ENCODE data around the gene FLNC. TPM values are rescaled to one million over a fixed set of nuclear protein-coding genes. Genes with fewer than 3 reads are reported as not detected.

Gene FLNC
- polyA plus RNA-seq, 3 donors, result 0.01 TPM; not detected in 2

DNA sequence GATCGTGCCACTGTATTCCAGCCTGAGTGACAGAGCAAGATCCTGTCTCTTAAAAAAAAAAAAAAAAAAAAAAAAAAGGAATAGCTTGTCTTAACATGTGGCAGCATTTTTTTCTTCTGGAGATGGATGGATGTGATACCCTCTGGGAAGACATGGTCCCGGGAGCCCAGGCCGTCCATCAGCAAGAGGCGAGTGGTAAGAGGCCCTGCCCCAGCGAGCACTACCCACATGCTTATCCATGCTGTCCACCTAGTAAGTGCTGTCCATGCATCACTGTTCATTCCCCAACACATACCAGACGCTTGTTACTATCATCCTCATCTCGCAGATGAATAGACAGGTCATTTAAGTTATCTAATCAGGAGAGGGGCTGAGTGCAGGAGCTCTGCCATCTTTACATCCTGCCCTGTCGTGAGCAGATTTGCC is 45.3 kb downstream of the FLNC start:
- no peak overlapping the region for H3K4me3 Mint-ChIP-seq
- Histone ChIP-seq H3K4me2 (replicated peaks; ENCODE audit: extremely low read depth, low read length, poor library complexity, severe bottlenecking) (no peak overlapping the region), H3K27me3 (ENCODE audit: control insufficient read depth in 2 of 2, insufficient read depth in 2 of 2, low read length in 2 of 2) (peaks cover 0 to 9% of the 10 kb centered on the region in 2 donors), H3K4me3 (replicated peaks in 1 of 3; ENCODE audit: low read depth in 2 of 3, low read length in 3 of 3) (no peak overlapping the region), H4K20me1 (ENCODE audit: insufficient read depth, low read length) (peaks cover 4% of the 10 kb centered on the region), H3K9ac (ENCODE audit: insufficient read depth, low read length, poor library complexity, severe bottlenecking) (no peak overlapping the region), H3K9me3 (replicated peaks in 1 of 2; ENCODE audit: control insufficient read depth in 1 of 2, insufficient read depth in 1 of 2, low read length in 2 of 2) (no peaks in the 10 kb centered on the region), H3K4me1 (ENCODE audit: control insufficient read depth in 1 of 2, insufficient read depth in 2 of 2, low read length in 2 of 2) (no peaks in the 10 kb centered on the region), H2AFZ (ENCODE audit: insufficient read depth, low read depth, low read length, poor library complexity, severe bottlenecking) (no peak overlapping the region), H3K27ac (ENCODE audit: low read depth in 1 of 2, low read length in 2 of 2) (no peak overlapping the region), H3K79me2 (ENCODE audit: insufficient read depth, low read length) (no peaks in the 10 kb centered on the region), H3K36me3 (replicated peaks in 1 of 2; ENCODE audit: control insufficient read depth in 1 of 2, insufficient read depth in 2 of 2, low read length in 2 of 2) (no peaks in the 10 kb centered on the region)
- DNase-seq, result no peak
- no peaks in the 10 kb centered on the region for H3K36me3 Mint-ChIP-seq
- H3K27ac Mint-ChIP-seq, result no peak overlapping the region
- 95% methylated on average over 6 of the region's 8 CpGs for WGBS (ENCODE audit: insufficient coverage)
- H3K27me3 Mint-ChIP-seq (ENCODE audit: low read depth in 3 of 3), result peaks cover 4 to 22% (median 12%) of the 10 kb centered on the region in 3 donors
- peaks cover 0 to 3% (median 0%) of the 10 kb centered on the region in 7 donors for H3K9me3 Mint-ChIP-seq
- intact Hi-C loops (cut with micrococcal nuclease), result loop anchor here in 1 of 2 donors (5.0 kb wide), 1 partner anchor 33 kb away; no protein-coding TSS in a partner anchor
- H3K4me1 Mint-ChIP-seq, result no peaks in the 10 kb centered on the region
- TF ChIP-seq, protein P1, sequence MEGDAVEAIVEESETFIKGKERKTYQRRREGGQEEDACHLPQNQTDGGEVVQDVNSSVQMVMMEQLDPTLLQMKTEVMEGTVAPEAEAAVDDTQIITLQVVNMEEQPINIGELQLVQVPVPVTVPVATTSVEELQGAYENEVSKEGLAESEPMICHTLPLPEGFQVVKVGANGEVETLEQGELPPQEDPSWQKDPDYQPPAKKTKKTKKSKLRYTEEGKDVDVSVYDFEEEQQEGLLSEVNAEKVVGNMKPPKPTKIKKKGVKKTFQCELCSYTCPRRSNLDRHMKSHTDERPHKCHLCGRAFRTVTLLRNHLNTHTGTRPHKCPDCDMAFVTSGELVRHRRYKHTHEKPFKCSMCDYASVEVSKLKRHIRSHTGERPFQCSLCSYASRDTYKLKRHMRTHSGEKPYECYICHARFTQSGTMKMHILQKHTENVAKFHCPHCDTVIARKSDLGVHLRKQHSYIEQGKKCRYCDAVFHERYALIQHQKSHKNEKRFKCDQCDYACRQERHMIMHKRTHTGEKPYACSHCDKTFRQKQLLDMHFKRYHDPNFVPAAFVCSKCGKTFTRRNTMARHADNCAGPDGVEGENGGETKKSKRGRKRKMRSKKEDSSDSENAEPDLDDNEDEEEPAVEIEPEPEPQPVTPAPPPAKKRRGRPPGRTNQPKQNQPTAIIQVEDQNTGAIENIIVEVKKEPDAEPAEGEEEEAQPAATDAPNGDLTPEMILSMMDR (IDR thresholded peaks at IDR 0.05), result no peak

DNA sequence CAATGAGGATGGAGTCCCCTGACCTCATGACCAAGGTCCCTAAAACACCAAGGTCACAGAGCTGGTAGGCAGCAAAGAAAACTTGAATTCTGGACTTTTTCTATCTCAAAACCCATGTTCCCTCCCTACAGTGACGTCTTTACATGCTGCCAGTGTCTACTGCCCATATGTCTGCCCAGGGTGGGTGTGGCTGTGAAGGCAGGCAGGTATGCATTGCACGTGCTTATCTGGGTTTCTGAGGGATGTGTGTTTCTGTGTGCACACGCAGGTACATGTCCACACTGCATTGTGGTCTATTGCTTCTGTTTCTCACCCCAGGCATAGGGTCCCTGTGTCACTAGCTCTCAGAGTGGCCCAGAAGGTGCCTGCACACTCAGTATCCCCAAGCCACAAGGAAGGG is 45.9 kb downstream of the FLNC start:
- H3K9me3 ChIP-seq (replicated peaks in 1 of 2; ENCODE audit: control insufficient read depth in 1 of 2, insufficient read depth in 1 of 2, low read length in 2 of 2), result no peaks in the 10 kb centered on the region
- no peak for DNase-seq
- H2AFZ ChIP-seq (ENCODE audit: insufficient read depth, low read depth, low read length, poor library complexity, severe bottlenecking), result no peak overlapping the region
- H3K27me3 ChIP-seq (ENCODE audit: control insufficient read depth in 2 of 2, insufficient read depth in 2 of 2, low read length in 2 of 2), result peaks cover 0 to 3% of the 10 kb centered on the region in 2 donors
- H3K36me3 Mint-ChIP-seq, result no peaks in the 10 kb centered on the region
- no peaks in the 10 kb centered on the region for H4K20me1 ChIP-seq (ENCODE audit: insufficient read depth, low read length)
- H3K4me2 ChIP-seq (replicated peaks; ENCODE audit: extremely low read depth, low read length, poor library complexity, severe bottlenecking), result no peak overlapping the region
- no peak overlapping the region for H3K9ac ChIP-seq (ENCODE audit: insufficient read depth, low read length, poor library complexity, severe bottlenecking)
- no peaks in the 10 kb centered on the region for H3K4me1 Mint-ChIP-seq
- TF ChIP-seq, protein P1 (IDR thresholded peaks at IDR 0.05), result no peak
- WGBS (ENCODE audit: insufficient coverage), result 94% methylated on average over 2 of the region's 3 CpGs
- H3K27me3 Mint-ChIP-seq (ENCODE audit: low read depth in 3 of 3), result peaks cover 1 to 17% (median 6%) of the 10 kb centered on the region in 3 donors
- no peaks in the 10 kb centered on the region for H3K4me1 ChIP-seq (ENCODE audit: control insufficient read depth in 1 of 2, insufficient read depth in 2 of 2, low read length in 2 of 2)
- no peak overlapping the region for H3K4me3 ChIP-seq (replicated peaks in 1 of 3; ENCODE audit: low read depth in 2 of 3, low read length in 3 of 3)
- intact Hi-C loops (cut with micrococcal nuclease), result loop anchor here in 1 of 2 donors (5.0 kb wide), 1 partner anchor 34 kb away; no protein-coding TSS in a partner anchor
- H3K9me3 Mint-ChIP-seq, result no peaks in the 10 kb centered on the region
- no peak overlapping the region for H3K4me3 Mint-ChIP-seq
- no peaks in the 10 kb centered on the region for H3K79me2 ChIP-seq (ENCODE audit: insufficient read depth, low read length)
- H3K27ac ChIP-seq (ENCODE audit: low read depth in 1 of 2, low read length in 2 of 2), result no peak overlapping the region
- no peak overlapping the region for H3K27ac Mint-ChIP-seq
- no peaks in the 10 kb centered on the region for H3K36me3 ChIP-seq (replicated peaks in 1 of 2; ENCODE audit: control insufficient read depth in 1 of 2, insufficient read depth in 2 of 2, low read length in 2 of 2)
